ENCODE data around the gene ATF4.

Gene ATF4

DNA sequence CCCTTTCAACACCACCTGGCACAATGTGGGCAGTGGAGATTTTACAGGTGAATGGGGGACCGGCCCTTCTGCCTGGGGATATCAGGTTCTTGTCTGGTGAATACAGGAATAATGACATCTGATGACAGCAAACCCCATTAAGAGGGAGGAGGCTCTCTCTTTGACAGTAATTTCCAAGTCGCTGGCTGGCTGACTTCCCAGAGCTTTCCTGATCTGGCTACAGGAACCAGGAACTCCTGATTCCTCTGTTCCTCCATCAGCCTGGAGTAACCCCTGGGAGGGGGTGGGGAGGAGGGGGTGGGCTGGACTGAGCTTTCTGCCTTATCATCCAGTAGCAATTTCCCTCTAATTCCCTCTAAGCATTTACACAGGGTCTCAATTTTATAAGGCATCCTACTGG, 22.0 kb upstream of the ATF4 start:
- Histone ChIP-seq H3K27ac (ENCODE audit: low read depth, low read length) (no peak overlapping the region), H4K20me1 (ENCODE audit: control insufficient read depth, insufficient read depth, low read depth, low read length) (no peaks in the 10 kb centered on the region), H3F3A (ENCODE audit: control insufficient read depth, insufficient read depth) (peaks cover 8% of the 10 kb centered on the region; the same call in 1 of the 2 replicates), H3K4me3 (ENCODE audit: low read length) (no peak overlapping the region), H3K36me3 (ENCODE audit: control insufficient read depth, low read length) (peaks cover 12% of the 10 kb centered on the region), H3K4me2 (ENCODE audit: low read length) (no peak overlapping the region), H3K79me2 (ENCODE audit: control insufficient read depth, low read length) (peaks cover 13% of the 10 kb centered on the region), H3K9me3 (ENCODE audit: control insufficient read depth, insufficient read depth, low read length) (no peaks in the 10 kb centered on the region), H3K27me3 (ENCODE audit: control insufficient read depth, low read length) (no peaks in the 10 kb centered on the region), H3K9me2 (replicated peaks; ENCODE audit: control insufficient read depth, low read length) (no peaks in the 10 kb centered on the region), H3K4me1 (ENCODE audit: control insufficient read depth, low read length) (peaks cover 35% of the 10 kb centered on the region)
- no peak for TF ChIP-seq EZH2phosphoT487 (IDR thresholded peaks at IDR 0.05; ENCODE audit: borderline replicate concordance, low read length)
- TF ChIP-seq, protein P1, sequence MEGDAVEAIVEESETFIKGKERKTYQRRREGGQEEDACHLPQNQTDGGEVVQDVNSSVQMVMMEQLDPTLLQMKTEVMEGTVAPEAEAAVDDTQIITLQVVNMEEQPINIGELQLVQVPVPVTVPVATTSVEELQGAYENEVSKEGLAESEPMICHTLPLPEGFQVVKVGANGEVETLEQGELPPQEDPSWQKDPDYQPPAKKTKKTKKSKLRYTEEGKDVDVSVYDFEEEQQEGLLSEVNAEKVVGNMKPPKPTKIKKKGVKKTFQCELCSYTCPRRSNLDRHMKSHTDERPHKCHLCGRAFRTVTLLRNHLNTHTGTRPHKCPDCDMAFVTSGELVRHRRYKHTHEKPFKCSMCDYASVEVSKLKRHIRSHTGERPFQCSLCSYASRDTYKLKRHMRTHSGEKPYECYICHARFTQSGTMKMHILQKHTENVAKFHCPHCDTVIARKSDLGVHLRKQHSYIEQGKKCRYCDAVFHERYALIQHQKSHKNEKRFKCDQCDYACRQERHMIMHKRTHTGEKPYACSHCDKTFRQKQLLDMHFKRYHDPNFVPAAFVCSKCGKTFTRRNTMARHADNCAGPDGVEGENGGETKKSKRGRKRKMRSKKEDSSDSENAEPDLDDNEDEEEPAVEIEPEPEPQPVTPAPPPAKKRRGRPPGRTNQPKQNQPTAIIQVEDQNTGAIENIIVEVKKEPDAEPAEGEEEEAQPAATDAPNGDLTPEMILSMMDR (IDR thresholded peaks at IDR 0.05; ENCODE audit: low read depth, low read length, poor library complexity, severe bottlenecking), result no peak

DNA sequence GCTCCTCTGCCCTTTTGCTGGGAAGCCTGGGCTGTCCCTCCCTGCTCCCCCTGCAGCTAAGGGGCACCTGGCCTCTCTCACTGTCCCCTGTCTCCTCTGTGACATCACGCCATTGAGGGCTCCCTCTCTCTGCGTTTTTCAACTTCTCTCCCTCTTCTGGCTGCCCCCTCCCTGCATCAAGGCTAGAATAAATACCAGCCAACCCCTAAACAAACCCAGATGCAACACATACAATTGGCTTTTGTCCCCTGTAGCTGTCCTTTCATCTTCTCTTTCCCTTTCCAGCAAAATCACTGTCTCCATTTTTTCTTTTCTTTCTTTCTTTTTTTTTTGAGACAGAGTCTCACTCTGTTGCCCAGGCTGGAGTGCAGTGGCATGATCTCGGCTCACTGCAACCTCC, 21.6 kb upstream of the ATF4 start:
- no peaks in the 10 kb centered on the region for H4K20me1 ChIP-seq (ENCODE audit: control insufficient read depth, insufficient read depth, low read depth, low read length)
- peaks cover 17% of the 10 kb centered on the region for H3K79me2 ChIP-seq (ENCODE audit: control insufficient read depth, low read length)
- H3K27ac ChIP-seq (ENCODE audit: low read depth, low read length), result no peak overlapping the region
- peaks cover 37% of the 10 kb centered on the region for H3K4me1 ChIP-seq (ENCODE audit: control insufficient read depth, low read length)
- no peaks in the 10 kb centered on the region for H3K27me3 ChIP-seq (ENCODE audit: control insufficient read depth, low read length)
- no peak overlapping the region for H3K4me3 ChIP-seq (ENCODE audit: low read length)
- H3K9me2 ChIP-seq (replicated peaks; ENCODE audit: control insufficient read depth, low read length), result no peaks in the 10 kb centered on the region
- no peaks in the 10 kb centered on the region for H3K9me3 ChIP-seq (ENCODE audit: control insufficient read depth, insufficient read depth, low read length)
- no peak for TF ChIP-seq EZH2phosphoT487 (IDR thresholded peaks at IDR 0.05; ENCODE audit: borderline replicate concordance, low read length)
- TF ChIP-seq, protein P1 (IDR thresholded peaks at IDR 0.05; ENCODE audit: low read depth, low read length, poor library complexity, severe bottlenecking), result no peak
- no peak overlapping the region for H3K4me2 ChIP-seq (ENCODE audit: low read length)
- H3F3A ChIP-seq (ENCODE audit: control insufficient read depth, insufficient read depth), result peaks cover 6% of the 10 kb centered on the region; the same call in 1 of the 2 replicates
- H3K36me3 ChIP-seq (ENCODE audit: control insufficient read depth, low read length), result peaks cover 16% of the 10 kb centered on the region

DNA sequence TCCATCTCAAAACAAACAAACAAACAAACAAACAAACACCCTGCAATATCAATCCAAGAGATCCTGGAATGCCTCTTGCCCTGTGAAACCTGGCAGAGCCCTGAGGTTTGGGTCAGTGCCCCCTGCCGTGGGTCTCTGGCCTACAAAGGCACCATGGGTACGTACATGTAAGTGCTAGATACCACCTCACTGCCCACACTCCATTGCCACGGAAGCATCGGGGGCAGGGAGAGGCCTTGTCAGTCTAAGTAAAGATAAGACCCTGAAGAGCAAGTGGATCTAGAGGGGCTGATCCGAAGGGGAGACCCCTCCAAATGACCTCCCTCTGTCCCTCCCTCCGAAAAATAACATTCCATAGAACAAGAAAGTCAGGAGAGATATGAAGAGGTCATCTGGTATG, 20.3 kb upstream of the ATF4 start:
- no peaks in the 10 kb centered on the region for H3K9me3 ChIP-seq (ENCODE audit: control insufficient read depth, insufficient read depth, low read length)
- no peak overlapping the region for H3K4me3 ChIP-seq (ENCODE audit: low read length)
- H3K4me1 ChIP-seq (ENCODE audit: control insufficient read depth, low read length), result peaks cover 38% of the 10 kb centered on the region
- peaks cover 30% of the 10 kb centered on the region for H3K79me2 ChIP-seq (ENCODE audit: control insufficient read depth, low read length)
- no peaks in the 10 kb centered on the region for H4K20me1 ChIP-seq (ENCODE audit: control insufficient read depth, insufficient read depth, low read depth, low read length)
- H3F3A ChIP-seq (ENCODE audit: control insufficient read depth, insufficient read depth), result 0 out of 2 replicates have a peak, but pooled peaks cover 4% of the 10 kb centered on the region
- no peak overlapping the region for H3K4me2 ChIP-seq (ENCODE audit: low read length)
- H3K27ac ChIP-seq (ENCODE audit: low read depth, low read length), result no peak overlapping the region
- no peaks in the 10 kb centered on the region for H3K9me2 ChIP-seq (replicated peaks; ENCODE audit: control insufficient read depth, low read length)
- no peaks in the 10 kb centered on the region for H3K27me3 ChIP-seq (ENCODE audit: control insufficient read depth, low read length)
- TF ChIP-seq, protein P1 (IDR thresholded peaks at IDR 0.05; ENCODE audit: low read depth, low read length, poor library complexity, severe bottlenecking), result no peak
- no peak for TF ChIP-seq EZH2phosphoT487 (IDR thresholded peaks at IDR 0.05; ENCODE audit: borderline replicate concordance, low read length)
- H3K36me3 ChIP-seq (ENCODE audit: control insufficient read depth, low read length), result peaks cover 29% of the 10 kb centered on the region

All from DOHH2 (cell line).